ENCODE results near the gene MAU2. TPM values are rescaled to one million over a fixed set of nuclear protein-coding genes. Genes with fewer than 3 reads are reported as not detected.
"Not testable (repeated sequence)": the region's sequence is repeated elsewhere in the genome, so short reads cannot be mapped to it uniquely, and the experiment has no call there.

Gene MAU2
- total RNA-seq, 3 donors from 2014 or later: 49.8 to 71.1 (median 70.6) TPM

DNA sequence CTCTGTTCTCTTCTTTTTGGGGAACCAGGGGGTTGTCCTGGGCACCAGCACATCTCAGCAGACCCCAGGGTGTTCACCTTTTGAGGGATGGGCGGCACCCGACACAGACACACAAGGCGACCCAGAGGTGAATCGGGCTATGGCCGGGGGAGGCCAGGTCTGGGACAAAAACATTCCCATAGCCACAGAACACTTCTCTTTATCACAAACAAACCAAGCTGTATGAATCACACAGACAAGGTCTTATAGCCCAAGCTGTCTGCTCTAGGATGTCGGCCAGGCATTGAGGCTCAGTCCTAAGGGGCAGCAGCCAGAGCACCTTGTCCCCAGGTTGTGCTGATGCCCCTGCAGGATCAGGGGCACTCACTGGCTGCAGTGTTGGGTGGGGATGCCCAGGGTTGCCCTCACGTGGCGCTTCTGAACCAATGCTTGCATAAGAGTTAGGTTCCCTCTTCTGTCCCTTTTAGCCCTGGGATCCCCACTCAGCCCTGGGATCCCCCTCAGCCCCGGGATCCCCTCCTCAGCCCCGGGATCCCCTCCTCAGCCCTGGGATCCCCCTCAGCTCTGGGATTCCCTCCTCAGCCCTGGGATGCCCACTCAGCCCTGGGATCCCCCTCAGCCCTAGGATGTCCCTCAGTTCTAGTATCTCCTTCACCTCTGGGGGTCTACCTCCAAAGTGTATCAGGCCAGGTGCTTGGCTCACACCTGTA, 26.9 kb downstream of the MAU2 start:
- Histone ChIP-seq H3K4me3 (no peak overlapping the region), H3K4me1 (ENCODE audit: low read depth) (no peaks in the 10 kb centered on the region), H3K9me3 (no peaks in the 10 kb centered on the region), H3K36me3 (ENCODE audit: low read depth) (peaks cover 10% of the 10 kb centered on the region)
- intact Hi-C loops (cut with DNase I, micrococcal nuclease): no loop called here
- DNase-seq: no peak
- ATAC-seq: no peak
- TF ChIP-seq, protein P1, sequence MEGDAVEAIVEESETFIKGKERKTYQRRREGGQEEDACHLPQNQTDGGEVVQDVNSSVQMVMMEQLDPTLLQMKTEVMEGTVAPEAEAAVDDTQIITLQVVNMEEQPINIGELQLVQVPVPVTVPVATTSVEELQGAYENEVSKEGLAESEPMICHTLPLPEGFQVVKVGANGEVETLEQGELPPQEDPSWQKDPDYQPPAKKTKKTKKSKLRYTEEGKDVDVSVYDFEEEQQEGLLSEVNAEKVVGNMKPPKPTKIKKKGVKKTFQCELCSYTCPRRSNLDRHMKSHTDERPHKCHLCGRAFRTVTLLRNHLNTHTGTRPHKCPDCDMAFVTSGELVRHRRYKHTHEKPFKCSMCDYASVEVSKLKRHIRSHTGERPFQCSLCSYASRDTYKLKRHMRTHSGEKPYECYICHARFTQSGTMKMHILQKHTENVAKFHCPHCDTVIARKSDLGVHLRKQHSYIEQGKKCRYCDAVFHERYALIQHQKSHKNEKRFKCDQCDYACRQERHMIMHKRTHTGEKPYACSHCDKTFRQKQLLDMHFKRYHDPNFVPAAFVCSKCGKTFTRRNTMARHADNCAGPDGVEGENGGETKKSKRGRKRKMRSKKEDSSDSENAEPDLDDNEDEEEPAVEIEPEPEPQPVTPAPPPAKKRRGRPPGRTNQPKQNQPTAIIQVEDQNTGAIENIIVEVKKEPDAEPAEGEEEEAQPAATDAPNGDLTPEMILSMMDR (IDR thresholded peaks at IDR 0.05): no peak

DNA sequence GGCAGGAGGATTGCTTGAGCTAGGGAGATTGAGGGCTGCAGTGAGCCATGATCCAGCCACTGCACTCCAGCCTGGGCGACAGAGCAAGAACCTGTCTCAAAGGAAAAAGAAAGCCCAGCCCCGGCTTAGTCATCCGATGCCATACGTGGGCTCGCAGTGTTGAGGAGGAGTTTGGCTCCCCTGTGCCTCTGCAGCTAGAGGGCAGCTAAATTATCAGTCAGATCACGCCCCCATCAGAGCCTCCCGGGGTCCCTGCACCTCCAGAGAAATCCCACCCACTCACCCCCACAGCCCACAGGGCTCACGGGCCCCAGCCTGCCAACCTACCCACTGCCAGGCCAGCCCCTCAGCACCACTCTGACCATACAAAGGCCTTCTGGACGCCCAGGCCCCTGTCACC, 27.6 kb downstream of the MAU2 start:
- no peak for ATAC-seq
- no peak for DNase-seq
- peaks cover 15% of the 10 kb centered on the region for H3K36me3 ChIP-seq (ENCODE audit: low read depth)
- no peak overlapping the region for H3K4me3 ChIP-seq
- no peaks in the 10 kb centered on the region for H3K9me3 ChIP-seq
- TF ChIP-seq, protein P1 (IDR thresholded peaks at IDR 0.05): no peak
- intact Hi-C loops (cut with DNase I, micrococcal nuclease): no loop called here
- no peaks in the 10 kb centered on the region for H3K4me1 ChIP-seq (ENCODE audit: low read depth)

DNA sequence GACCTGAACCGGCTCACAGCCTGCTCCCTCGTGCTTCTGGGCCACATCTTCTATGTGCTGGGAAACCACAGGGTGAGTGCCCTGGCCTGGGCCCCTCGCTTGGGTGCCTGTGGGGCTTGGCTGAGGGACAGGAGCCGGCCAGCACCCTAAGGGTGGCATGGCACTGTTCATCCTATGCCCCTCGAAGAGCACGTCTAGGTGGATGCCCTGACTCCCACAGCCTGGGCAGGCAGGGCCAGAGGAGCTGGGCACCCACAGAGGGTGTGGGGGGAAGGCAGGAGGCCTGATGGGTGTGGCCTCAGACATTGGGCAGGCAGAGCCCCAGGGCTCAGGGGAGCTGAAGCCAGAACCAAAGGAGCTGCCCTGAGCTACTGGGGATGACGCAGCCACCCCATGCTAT, 28.7 kb downstream of the MAU2 start:
- peaks cover 16% of the 10 kb centered on the region for H3K36me3 ChIP-seq (ENCODE audit: low read depth)
- DNase-seq (no peak), ATAC-seq (no peak)
- H3K4me1 ChIP-seq (ENCODE audit: low read depth): no peaks in the 10 kb centered on the region
- intact Hi-C loops (cut with DNase I, micrococcal nuclease): no loop called here
- no peak overlapping the region for H3K4me3 ChIP-seq
- TF ChIP-seq, protein P1 (IDR thresholded peaks at IDR 0.05): no peak
- no peaks in the 10 kb centered on the region for H3K9me3 ChIP-seq

DNA sequence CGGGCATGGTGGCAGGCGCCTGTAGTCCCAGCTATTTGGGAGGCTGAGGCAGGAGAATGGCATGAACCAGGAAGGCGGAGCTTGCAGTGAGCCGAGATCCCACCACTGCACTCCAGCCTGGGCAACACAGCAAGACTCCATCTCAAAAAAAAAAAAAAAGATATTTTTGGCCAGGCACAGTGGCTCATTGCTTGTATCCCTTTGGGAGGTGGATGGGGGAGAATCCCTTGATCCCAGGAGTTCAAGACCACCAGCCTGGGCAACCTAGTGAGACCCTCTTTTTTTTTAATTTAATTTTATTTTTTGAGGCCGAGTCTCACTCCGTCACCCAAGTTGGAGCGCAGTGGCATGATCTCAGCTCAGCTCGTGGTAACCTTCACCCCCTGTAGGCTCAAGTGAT, 30.1 kb downstream of the MAU2 start:
- H3K4me1 ChIP-seq (ENCODE audit: low read depth); ATAC-seq; H3K9me3 ChIP-seq; DNase-seq; H3K4me3 ChIP-seq; intact Hi-C loops (cut with DNase I, micrococcal nuclease): not testable (repeated sequence)
- H3K36me3 ChIP-seq (ENCODE audit: low read depth): peaks cover 18% of the 10 kb centered on the region

DNA sequence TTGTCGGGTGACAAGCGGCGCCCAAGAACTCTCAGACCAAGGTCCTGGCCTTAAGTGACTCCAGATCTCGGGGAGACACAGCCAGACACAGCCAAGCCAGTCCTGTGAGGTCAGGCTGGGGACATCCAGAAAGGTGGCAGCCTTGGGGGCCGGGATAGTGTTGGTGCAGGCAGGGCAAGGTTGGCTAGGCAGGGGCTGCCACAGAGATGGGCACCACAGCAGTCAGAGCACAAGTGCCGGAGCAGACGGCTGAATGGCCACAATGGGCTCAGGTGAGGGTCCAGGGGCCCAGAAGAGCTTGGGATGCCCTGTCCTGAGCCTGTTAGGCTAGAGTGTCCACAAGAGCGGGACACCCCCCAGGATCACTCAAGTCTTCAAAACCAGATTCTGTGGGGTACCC, 32.2 kb downstream of the MAU2 start:
- TF ChIP-seq, protein P1 (IDR thresholded peaks at IDR 0.05): no peak
- H3K36me3 ChIP-seq (ENCODE audit: low read depth): peaks cover 18% of the 10 kb centered on the region
- DNase-seq (no peak), ATAC-seq (no peak)
- no peaks in the 10 kb centered on the region for H3K9me3 ChIP-seq
- no peak overlapping the region for H3K4me3 ChIP-seq
- intact Hi-C loops (cut with DNase I, micrococcal nuclease): no loop called here
- no peaks in the 10 kb centered on the region for H3K4me1 ChIP-seq (ENCODE audit: low read depth)

DNA sequence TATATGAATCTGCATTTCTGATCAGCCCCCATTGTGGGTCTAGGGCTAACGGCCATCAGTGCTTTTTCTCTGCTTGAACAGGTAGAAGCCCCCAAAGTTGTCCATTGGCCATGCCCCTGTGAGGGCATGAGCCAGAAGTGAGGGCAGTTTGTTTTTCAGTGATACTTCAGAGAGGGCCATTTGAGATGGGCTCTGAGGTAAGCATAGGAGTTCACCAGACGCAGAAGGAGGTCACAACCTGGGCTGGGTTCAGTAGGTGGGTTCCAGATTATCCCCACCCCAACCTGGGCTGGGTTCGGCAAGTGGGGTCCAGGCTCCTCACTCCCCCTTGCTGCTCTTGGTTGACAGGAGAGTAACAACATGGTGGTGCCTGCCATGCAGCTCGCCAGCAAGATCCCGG, 33.4 kb downstream of the MAU2 start:
- TF ChIP-seq, protein P1 (IDR thresholded peaks at IDR 0.05): no peak
- no peaks in the 10 kb centered on the region for H3K4me1 ChIP-seq (ENCODE audit: low read depth)
- no peak for ATAC-seq
- H3K4me3 ChIP-seq: no peak overlapping the region
- H3K9me3 ChIP-seq: no peaks in the 10 kb centered on the region
- intact Hi-C loops (cut with DNase I, micrococcal nuclease): no loop called here
- peaks cover 18% of the 10 kb centered on the region for H3K36me3 ChIP-seq (ENCODE audit: low read depth)
- no peak for DNase-seq

All from mucosa of descending colon (tissue), 3 donors.